Measurements from ENCODE around the gene AQP12A. TPM values are rescaled to one million over a fixed set of nuclear protein-coding genes. Genes with fewer than 3 reads are reported as not detected.

The AQP12A gene
- total and polyA plus RNA-seq, 11 donors, result not detected

- TF ChIP-seq CTCF (IDR thresholded peaks at IDR 0.05) (no peak), POLR2A (IDR thresholded peaks at IDR 0.05) (no peak)
- 32 to 43% (median 39%) methylated on average over 9 of the region's 9 CpGs for WGBS, 4 donors
- Histone ChIP-seq H3K9me3 (no peaks in the 10 kb centered on the region), H3K4me1 (no peaks in the 10 kb centered on the region), H3K36me3 (no peaks in the 10 kb centered on the region), H3K4me3 (no peak overlapping the region), H3K27me3 (peaks cover 0 to 22% (median 0%) of the 10 kb centered on the region in 9 donors), H3K27ac (no peak overlapping the region)
- intact Hi-C loops (cut with DNase I), result no loop called here
- peak in 1 of 4 donors; percentile 20 for ATAC-seq
- DNase-seq, result no peak
These were observed 39.5 kb downstream of the AQP12A start for GRCh38 chr2:240731178-240731545.

- whole genome bisulfite sequencing, 4 donors, result 86 to 88% (median 87%) methylated on average over 5 of the region's 5 CpGs
- DNase-seq (no peak), ATAC-seq (no peak)
- no peaks in the 10 kb centered on the region for H3K4me1 ChIP-seq
- H3K36me3 ChIP-seq, result no peaks in the 10 kb centered on the region
- TF ChIP-seq CTCF (IDR thresholded peaks at IDR 0.05) (no peak), POLR2A (IDR thresholded peaks at IDR 0.05) (no peak)
- peaks cover 0 to 27% (median 0%) of the 10 kb centered on the region in 9 donors for H3K27me3 ChIP-seq
- H3K9me3 ChIP-seq, result no peaks in the 10 kb centered on the region
- H3K4me3 ChIP-seq, result no peak overlapping the region
- H3K27ac ChIP-seq, result no peak overlapping the region
- intact Hi-C loops (cut with DNase I), result no loop called here
These were observed 40.5 kb downstream of the AQP12A start for GRCh38 chr2:240732184-240732583.

- Histone ChIP-seq H3K4me3 (no peak overlapping the region), H3K4me1 (no peaks in the 10 kb centered on the region), H3K36me3 (no peaks in the 10 kb centered on the region), H3K27ac (no peak overlapping the region), H3K27me3 (peaks cover 0 to 27% (median 0%) of the 10 kb centered on the region in 9 donors), H3K9me3 (no peaks in the 10 kb centered on the region)
- 78 to 81% (median 79%) methylated on average over 10 of the region's 10 CpGs for WGBS, 4 donors
- ATAC-seq (no peak), DNase-seq (no peak)
- intact Hi-C loops (cut with DNase I), result no loop called here
- TF ChIP-seq CTCF (IDR thresholded peaks at IDR 0.05), result no peak
- TF ChIP-seq POLR2A (IDR thresholded peaks at IDR 0.05), result no peak
These were observed 41.4 kb downstream of the AQP12A start for GRCh38 chr2:240732911-240733622.

- H3K4me1 ChIP-seq, result no peaks in the 10 kb centered on the region
- no peaks in the 10 kb centered on the region for H3K36me3 ChIP-seq
- no peaks in the 10 kb centered on the region for H3K9me3 ChIP-seq
- DNase-seq (no peak), ATAC-seq (no peak)
- intact Hi-C loops (cut with DNase I), result no loop called here
- H3K27ac ChIP-seq, result no peak overlapping the region
- WGBS, 4 donors, result 79 to 83% (median 81%) methylated on average over 18 to 24 of the region's 24 CpGs
- TF ChIP-seq POLR2A (IDR thresholded peaks at IDR 0.05) (no peak), CTCF (IDR thresholded peaks at IDR 0.05) (peak in 3 of 12 donors; percentile 6 to 11 (median 9))
- peaks cover 0 to 27% (median 0%) of the 10 kb centered on the region in 9 donors for H3K27me3 ChIP-seq
- H3K4me3 ChIP-seq, result no peak overlapping the region
These were observed 42.3 kb downstream of the AQP12A start for GRCh38 chr2:240733803-240734495.

All from heart left ventricle (tissue), 16 donors.